Measurements from ENCODE around the gene ALS2.
A peak's percentile ranks its signal among the peaks of the same experiment; 100 is the strongest.
"Not testable (repeated sequence)": the region's sequence is repeated elsewhere in the genome, so short reads cannot be mapped to it uniquely, and the experiment has no call there.

Gene ALS2

DNA sequence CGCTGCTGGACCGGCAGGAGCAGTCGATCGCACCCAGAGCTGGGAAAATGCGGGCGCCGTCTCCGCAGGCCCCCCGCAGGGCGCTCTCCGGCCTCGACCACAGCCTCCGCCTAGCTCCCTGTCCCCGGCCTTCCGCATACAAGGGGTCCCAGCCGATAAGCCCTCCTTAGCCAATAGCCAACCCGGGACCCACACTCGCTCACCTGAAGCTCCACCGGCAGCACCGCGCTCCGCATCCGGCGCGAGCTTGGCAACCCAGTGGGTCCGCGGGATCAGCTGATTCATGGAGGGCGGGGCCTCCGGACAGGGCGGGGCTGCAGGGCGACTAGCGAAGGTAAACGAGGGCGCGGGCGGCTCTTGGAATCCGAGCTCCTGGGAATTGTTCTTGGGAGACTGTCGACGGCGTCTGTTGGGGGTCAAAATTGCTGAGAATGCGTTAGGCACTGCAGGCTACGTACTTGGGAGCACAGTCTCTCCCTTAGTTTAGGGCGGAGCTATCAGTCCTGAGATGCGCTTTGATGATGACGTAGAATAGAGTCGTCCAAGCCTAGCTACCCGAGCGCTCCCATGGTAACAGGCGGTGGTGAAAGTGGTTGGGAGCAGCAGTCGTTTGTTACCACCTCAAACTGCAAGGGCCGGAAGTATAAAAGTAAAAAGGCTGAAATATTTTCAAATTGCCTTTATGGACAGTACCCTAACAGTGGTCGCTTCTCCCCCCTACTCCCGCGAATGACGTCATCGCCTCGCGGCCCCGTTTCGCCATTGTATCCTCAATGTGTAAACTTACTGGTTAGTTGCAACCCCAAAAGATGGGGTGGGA, at the start of gene ALS2:
TSS of gene ALS2 (minus strand) at position 260 of the 820 bp plus-strand sequence. CDS start 12,048 bp downstream, outside the sequence.
- DNase-seq (ENCODE audit: low read depth): peak; percentile 88

DNA sequence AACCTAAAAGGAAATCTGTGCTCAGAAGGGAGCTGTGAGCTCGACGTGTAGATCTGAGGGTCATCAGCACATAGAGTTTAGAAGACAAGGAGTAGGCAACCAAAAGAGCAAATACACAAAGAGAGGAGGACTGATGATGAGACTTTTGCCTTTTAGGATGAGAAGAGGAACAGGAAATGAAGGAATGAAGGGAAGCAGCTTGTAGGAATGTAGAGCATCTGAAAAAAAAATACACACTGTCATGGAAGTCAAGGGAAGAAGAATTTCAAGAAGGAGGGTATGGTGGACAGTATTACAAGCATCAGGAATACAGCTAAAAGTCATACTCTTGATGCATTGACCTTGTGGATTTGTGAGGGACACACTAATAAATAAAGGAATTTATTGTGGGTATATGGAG, 47.5 kb upstream of the ALS2 start:
- no peak for DNase-seq (ENCODE audit: low read depth)

DNA sequence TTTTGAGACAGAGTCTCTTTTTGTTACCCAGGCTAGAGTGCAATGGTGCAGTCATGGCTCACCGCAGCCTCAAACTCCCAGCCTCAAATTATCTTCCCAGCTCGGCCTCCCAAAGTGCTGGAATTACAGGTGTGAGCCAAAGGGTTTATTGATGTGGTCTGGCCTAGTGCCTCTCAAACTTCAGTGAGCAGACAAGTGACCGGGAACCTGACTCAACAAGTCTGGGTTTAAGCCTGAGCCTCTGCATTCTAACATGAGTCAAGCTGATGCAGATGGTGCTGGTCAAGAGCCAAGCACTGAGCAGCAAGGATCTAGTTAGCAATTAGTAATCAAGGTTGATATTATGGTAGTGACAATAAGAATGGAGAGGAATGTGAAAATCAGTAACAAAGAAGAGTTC, 46.9 kb upstream of the ALS2 start:
- DNase-seq (ENCODE audit: low read depth): no peak

DNA sequence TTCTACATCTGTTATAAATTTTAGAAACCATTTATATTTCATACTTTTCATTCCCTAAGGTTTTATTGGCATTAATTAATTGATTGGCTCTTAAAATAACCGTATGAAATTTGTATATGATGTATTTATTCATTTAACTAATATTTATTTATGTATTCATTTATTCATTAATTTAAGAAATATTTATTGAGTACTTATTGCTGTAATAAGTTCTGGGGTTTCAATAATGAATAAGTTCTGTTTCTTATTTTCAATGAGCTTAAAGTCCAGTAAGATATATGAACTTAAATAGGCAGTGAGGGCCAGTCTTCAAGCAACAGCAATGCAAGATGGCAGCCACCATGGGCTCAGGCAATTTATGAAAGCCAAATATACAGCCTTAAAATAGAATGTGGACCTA, 43.5 kb upstream of the ALS2 start:
- DNase-seq (ENCODE audit: low read depth): no peak

DNA sequence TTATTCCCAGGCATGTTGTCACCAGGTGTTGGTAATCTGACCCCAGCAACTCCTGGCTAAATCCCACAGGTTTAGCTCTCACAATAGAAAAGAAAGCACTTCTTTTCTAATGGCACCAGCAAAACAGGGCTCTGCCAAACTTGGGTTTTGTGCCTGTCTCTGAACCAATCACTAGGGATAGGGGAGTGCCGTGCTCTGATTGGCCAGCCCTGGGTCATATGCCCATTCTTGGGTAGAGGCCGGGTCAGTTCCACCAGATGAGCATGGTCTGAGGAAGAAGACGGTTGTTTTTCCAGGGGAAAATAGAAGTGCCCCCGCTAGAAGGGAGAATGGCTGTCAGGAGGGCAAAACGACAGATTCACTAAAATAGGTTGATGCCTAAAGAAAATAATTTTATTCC, 40.3 kb upstream of the ALS2 start:
- no peak for DNase-seq (ENCODE audit: low read depth)

DNA sequence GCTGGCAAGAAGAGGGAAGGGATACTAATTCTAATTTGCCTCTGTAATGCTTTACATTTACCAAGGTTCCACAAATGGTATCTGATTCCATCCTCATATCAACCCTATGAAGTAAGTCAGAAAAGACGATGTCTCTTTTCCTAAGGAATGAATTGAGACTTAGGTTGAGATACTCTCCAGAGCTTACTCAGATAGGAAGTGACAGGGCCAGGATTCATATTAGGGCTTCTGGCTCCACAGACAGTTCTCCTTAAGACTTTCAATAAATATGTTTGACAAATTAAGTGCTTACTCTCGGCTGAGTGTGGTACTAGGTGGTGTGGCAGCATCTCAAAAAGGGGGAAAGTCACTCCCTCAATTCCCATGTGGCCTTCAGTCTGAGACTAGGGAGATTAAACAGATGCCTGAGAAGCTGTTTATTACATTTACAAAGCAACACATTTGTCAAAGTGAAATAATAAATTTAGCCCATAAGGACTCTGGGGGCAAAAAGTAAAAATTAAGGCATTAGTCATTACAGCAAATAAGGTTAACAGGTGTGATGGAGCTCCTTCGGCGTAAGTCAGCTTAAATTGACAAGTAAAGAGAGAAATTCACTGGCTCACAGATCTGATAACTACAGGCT, 39.8 kb upstream of the ALS2 start:
- no peak for DNase-seq (ENCODE audit: low read depth)

DNA sequence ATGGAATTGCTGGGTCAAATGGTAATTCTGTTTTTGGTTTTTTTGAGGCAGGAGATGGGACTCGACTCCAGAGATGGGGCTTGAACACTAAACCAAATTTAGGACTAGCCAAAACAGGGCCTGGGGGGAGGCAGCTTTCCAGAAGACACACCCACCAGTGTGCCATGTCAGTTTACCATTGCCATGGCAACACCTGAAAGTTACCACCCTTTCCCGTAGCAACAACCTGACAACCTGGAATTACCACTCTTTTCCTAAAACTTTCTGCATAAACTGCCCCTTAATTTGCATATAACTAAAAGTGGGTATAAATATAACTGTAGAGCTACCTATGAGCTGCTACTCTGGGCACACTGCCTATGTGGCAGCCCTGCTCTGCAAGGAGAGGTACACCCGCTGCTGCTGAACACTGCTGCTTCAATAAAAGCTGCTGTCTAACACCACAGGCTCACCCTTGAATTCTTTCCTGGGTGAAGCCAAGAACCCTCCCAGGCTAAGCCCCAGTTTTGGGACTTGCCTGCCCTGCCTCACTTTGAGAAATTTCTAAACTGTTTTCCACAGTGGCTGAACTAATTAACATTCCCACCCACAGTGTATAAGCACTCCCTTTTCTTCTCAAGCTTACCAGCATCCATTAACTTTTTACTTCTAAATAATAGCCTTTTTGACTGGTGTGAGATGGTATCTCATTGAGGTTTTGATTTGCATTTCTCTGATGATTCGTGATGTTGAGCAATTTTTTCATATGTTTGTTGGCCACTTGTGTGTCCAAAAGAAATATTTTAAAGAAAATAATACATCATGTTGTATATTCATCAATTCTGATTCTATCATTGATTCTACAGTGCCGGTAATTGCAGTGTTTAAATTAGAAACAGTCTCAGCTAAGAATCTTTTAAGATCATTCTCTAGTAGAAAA, 36.2 kb upstream of the ALS2 start:
- no peak for DNase-seq (ENCODE audit: low read depth)

DNA sequence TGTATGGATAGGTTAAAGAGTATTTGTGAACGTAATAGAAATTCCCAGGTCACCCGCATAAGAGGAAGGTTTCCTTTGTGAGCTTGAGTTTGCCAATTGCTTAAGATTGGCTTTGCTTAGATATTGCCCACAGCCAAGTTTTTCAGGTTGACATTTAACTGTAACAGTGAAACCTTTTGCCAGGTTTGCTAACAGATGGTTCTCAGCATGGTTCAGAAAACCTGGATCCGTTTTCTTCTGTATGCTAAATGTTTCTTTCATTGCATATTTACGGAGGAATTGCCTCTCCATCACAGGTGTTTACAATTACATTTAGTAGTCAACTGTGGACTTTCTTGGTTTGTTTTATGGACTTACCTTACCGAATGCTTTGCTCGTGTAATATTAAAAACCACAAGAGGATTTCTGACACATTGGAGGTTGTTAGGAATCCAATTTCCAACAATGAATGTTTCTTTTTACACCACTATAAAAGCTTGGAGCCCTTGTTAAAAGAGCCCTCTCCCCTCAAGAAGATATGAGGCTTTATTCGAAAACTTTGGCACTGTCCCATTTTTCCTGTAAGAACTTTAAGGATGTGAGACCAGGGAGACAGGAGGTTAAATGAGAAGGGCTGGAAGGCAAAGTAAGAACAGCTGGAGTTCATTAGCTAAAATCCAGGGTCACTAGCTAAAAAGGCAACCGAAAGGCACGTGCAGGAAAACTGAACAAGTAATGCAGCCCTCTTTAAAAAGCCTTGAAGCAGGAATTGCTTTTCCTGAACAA, 33.4 kb upstream of the ALS2 start:
- DNase-seq (ENCODE audit: low read depth): no peak

DNA sequence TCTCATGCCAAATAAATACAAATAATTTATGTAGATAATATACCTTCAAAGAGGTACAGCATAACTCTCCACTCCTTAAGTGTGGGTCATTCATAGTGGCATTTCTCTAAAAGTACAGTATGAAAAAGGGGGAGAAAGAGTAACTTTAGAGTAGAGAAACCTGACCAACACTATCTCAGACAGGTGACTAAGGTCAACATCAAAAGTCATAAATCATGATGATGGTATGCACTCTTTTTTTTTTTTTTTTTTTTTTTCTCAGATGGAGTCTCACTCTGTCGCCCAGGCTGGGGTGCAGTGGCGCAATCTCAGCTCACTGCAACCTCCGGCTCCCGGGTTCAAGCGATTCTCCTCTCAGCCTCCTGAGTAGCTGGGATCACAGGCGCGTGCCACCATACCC, 29.9 kb upstream of the ALS2 start:
- not testable (repeated sequence) for DNase-seq (ENCODE audit: low read depth)

DNA sequence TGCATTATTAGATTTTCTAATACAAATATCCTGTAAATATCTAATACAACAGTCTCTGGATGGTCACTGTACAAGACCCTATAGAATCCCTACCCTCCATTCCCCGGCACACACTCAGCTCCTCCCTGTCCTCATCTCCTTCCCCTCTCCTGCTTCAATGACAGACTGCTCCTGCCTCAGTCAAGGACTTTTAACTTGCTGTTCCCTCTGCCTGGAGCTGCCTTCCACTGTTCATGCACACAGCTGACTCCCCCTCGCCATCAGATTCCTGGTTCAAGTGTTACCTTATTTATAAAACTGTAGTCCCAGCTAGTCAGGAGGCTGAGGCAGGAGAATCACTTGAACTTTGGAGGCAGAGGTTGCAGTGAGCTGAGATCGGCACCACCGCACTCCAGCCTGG, 28.9 kb upstream of the ALS2 start:
- DNase-seq (ENCODE audit: low read depth): no peak

DNA sequence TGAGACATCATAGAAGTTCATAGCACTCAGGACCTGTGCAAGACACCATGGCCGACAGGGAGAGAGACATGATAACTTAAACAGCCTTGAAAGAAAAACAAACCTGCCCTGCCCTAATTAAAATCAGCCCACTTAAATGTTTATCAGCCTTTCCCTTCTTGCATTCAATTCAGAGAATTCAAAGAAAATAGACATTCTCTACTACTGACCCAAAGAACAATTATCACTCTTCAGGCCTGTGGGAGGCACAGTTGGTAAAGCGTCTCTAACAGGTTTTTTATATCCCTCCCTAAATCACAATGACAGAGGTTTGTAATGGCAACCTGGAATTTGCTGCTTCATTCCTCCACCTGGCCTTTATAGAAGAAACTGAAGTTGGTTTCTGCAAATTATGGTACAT, 27.3 kb upstream of the ALS2 start:
- DNase-seq (ENCODE audit: low read depth): no peak

DNA sequence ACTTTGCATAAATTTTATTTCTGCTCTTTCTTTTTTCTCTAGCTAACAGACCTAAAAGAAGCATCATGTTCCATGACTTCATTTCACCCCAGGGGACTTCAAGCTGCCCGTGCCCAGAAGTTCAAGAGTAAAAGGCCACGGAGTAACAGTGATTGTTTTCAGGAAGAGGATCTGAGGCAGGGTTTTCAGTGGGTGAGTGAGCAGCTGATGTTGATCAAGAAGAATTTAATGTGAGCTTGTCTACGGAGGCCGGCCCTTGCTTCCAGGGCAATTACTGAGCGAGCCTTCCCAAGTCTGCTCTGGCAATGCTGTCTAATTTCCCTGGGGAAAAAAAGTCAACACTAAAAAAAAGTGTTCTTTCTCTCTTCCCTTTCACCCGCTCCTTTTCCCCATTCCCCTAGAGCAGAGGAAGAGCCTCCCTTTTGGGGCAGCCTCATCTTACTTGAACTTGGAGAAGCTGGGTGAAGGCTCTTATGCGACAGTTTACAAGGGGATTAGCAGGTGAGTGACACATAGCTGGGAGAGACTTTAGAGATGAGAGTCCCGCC, 26.8 kb upstream of the ALS2 start:
- no peak for DNase-seq (ENCODE audit: low read depth)

DNA sequence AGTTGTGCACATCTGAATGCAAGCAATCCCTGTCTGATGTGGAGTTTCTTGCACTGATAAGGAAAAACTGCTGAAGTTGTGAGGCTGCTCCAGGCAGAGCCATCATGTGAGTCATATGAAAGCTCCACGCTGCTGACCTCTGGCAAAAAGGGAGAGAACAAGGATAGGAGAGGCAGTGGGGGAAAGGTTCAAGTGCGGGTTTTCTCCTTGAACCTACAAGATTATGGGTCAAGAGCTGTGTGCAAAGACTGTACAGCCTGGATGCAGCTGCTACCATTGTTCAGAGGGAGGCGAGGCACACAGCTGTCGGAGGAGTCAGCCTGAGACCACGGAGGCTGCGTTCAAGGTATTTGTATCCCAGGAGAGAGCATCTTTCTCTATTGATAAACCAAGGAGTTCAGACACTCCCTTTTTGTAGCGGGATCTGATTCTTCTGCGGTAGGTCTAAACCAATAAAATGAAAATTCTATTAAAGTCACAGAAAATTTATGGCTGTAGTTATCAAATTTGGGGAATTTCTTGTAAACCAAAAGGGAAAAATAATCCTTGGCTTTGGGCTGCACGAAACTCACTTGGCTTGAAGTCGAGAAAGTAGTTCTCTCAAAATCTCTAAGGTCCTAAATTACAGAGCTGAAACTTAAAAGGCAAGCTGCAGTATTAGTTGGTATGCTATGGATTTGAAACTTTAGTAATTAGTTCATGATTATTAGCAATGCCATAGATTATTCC, 25.9 kb upstream of the ALS2 start, which contains the start of gene CDK15:
TSS of gene CDK15 (plus strand) at position 96 of the 729 bp plus-strand sequence. CDS start at position 224, 128 bp downstream.
- no peak for DNase-seq (ENCODE audit: low read depth)

DNA sequence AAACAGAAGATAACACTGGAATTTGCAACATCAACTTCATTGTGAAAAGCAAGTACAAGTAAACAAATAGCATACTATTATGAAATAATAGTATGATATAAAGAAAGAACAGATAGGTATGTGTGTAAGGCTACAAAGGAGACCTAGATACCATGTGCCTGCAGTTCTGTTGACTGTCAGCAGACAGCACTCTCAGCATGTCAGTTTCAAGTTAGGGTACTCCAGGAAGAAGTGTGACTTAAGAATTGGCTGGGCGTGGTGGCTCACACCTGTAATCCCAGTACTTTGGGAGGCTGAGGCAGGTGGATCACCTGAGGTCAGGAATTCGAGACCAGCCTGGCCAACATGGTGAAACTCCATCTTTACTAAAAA, 18.2 kb upstream of the ALS2 start:
- DNase-seq (ENCODE audit: low read depth): not testable (repeated sequence)

DNA sequence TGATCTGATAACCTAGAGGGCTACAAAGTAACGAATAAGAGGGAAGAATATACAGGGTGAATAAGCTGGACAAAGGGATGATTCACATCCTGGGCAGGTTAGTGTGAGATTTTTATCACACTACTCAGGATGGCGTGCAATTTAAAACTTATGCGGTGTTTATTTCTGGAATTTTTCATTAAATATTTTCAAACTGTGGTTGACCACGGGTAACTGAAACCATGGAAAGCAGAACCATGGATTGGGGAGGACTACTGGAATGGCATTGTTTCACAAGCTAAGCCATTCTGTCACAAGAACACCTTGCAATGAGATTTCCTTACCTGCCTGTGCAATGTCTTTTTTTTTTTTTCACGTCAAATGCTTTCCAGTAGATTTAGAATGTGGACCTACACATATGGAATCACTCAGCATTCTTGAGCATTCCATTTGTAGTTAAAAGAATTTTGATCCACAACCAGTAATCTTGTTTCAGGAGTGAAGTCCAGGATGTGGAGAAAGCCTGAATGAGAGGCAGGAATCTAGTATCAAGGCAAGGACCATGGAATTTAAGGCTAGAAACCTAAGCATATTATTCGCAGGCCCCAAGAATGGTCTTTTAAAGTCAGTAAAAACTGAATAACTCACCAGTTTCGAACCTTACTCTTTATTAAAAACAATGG, 17.6 kb upstream of the ALS2 start:
- no peak for DNase-seq (ENCODE audit: low read depth)

DNA sequence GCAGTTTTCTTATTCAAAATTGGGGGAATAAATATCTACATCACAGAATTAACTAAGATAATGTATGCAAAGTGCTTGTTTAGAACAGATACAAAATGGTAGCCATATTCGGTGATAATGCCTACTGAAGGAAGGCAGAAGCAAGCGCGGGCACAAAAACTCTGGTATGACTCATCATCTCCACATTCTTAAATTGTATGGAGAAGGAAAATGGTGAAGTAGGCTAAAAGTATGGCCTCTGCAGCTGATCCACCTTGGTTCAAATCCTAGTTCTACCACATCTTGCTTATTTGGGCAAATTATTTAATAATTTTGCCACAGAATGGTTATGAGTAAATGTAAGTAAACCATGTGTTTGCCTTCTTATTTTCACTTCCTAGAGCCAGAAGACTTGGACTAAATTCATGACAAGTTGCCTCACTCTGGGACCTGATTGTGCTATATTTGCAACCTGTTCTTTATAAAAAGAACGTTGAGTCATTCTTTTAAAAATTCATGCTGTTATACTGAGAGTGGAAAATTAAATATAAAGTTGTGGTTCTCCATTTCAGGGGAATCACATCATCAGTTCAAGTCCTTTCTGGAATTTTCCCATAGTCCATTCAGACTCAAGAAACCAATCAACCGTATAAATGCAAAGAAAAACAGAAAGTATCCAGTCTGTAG, 16.6 kb upstream of the ALS2 start:
- no peak for DNase-seq (ENCODE audit: low read depth)

DNA sequence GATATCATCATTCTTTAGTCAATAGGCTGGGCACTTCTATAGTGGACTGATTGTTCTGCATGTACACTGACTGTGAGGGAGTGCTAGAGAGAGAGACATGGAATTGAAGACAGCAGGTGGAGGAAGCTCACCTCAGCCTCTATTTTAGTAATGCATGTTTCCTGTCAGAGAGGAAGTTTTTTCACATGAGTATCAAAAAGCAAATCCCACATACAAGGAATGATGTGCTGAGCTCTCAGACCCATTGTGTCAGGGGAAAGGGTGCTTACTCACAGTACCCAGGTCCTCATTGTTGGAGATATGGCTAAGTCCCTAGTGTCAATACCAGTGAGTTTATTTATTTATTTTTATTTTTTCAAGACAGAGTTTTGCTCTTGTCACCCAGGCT, 15.7 kb upstream of the ALS2 start:
- no peak for DNase-seq (ENCODE audit: low read depth)

DNA sequence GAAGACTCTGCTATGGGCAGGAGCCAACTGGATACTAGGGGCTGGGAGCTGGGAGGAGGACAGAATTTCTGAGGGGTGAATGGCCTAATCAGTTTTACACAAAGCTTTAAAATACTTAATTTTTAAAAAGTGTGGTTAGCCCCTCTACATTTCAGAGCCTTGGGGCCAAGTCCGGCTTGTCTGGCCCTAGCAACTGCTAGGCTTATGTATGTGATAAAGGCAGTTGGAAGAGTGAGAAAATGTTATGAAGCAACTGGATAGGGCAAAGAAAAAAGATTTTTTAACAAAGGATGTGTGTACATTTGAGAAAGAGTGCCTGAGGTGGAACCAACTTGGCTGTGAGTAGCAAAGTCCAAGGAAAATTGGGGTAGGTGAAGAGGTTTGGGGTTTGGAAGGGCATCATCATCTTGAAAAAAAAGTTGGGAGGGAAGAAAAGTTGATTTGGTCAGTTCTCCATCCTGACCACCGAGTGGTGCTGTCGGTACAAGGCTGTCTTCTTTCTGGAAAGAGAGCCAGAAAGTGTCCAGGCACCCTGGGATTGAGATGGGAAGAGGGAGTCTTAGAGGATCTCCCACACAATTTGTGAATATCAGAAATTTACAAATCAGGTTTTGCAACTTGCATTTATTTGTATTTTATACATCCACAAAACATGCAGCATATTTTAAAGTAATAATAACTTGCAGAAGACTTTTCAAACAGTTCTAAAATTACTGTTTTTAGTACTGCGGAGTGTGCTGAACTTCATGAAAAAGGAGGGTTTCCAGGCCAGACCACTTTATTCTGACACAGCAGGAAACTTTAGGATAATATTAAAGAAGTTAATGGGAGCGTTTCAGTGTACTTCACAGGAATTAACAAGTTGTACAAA, 15.1 kb upstream of the ALS2 start:
- no peak for DNase-seq (ENCODE audit: low read depth)

DNA sequence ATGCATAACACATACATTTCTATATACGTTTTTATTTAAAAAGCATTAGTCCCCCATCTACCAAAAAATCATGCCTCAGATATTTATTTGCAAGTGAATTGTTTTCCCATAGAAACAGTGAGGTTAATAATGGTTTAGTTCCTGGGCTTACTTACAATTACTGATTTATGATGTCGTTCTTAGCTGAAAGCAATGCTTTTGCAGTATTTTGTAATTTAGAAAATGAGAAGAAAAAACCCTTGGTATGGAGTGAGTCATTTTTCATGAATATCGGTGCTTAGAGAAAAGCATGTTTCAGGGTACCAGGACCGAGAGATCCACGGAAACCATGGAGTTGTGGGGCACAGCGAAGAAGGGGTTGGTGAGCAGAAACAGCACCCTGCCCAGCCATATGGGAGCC, 13.6 kb upstream of the ALS2 start:
- DNase-seq (ENCODE audit: low read depth): no peak
